Uterus (tissue), 2 donors: ENCODE results near the gene GRM1.

ENCODE experiments used
- CTCF ChIP-seq, 4 experiments: fragments of 200-600 bp in 2 of 4; fragments of 450-650 bp in 2 of 4; sonication (generic) in 2 of 4; IDR thresholded peaks; one replicate each; pipeline ENCODE4 v1.5.1; 2016 to 2019; ENCODE audit warnings: antibody characterized with exemption in 4 of 4, mild to moderate bottlenecking in 2 of 4, moderate library complexity in 1 of 4
- POLR2A ChIP-seq, 2 donors: fragments of 450-650 bp; IDR thresholded peaks; one replicate each; pipeline ENCODE4 v1.6.1; 2016; ENCODE audit warnings: antibody characterized with exemption in 2 of 2, mild to moderate bottlenecking in 1 of 2, moderate library complexity in 1 of 2

GRCh38 chr6:146472918-146473317, 444.1 kb downstream of the GRM1 start:
- TF ChIP-seq CTCF (IDR thresholded peaks at IDR 0.05), result no peak
- no peak for TF ChIP-seq POLR2A (IDR thresholded peaks at IDR 0.05)
